Neuronal stem cell (in vitro differentiated cells): ENCODE results near the gene NDRG2.

Experiments used
- DNase-seq: peaks from one replicate; pipeline ENCODE4 v3.0.0-alpha.2; 2013; ENCODE audit warnings: low spot score
- H2AFZ ChIP-seq: one replicate; pipeline ENCODE4 v1.6.1; 2013; ENCODE audit warnings: mild to moderate bottlenecking, low read length, inconsistent platforms
- H2AK5ac ChIP-seq: 2 replicates; pipeline ENCODE4 v1.6.1; 2013; ENCODE audit warnings: low read depth, mild to moderate bottlenecking, inconsistent platforms, low read length, moderate library complexity, mixed read lengths
- H2BK120ac ChIP-seq: 2 replicates; pipeline ENCODE4 v1.6.1; 2013; ENCODE audit warnings: low read depth, mild to moderate bottlenecking, inconsistent platforms, low read length, moderate library complexity, mixed read lengths
- H2BK12ac ChIP-seq: one replicate; pipeline ENCODE4 v1.6.1; 2013; ENCODE audit warnings: low read length, inconsistent platforms
- H2BK15ac ChIP-seq: 2 replicates; pipeline ENCODE4 v1.6.1; 2013; ENCODE audit warnings: mild to moderate bottlenecking, low read length, inconsistent platforms, mixed read lengths
- H2BK5ac ChIP-seq: one replicate; pipeline ENCODE4 v1.6.1; 2013; ENCODE audit warnings: inconsistent platforms, mild to moderate bottlenecking, low read length, moderate library complexity
- H3K14ac ChIP-seq: one replicate; pipeline ENCODE4 v1.6.1; 2013; ENCODE audit warnings: low read length, inconsistent platforms
- H3K18ac ChIP-seq: 2 replicates; pipeline ENCODE4 v1.6.1; 2013; ENCODE audit warnings: low read length, inconsistent platforms
- H3K23ac ChIP-seq: 2 replicates; pipeline ENCODE4 v1.6.1; 2013; ENCODE audit warnings: low read depth, mild to moderate bottlenecking, mixed read lengths, low read length, inconsistent platforms; ENCODE audit not compliant: poor library complexity
- H3K27ac ChIP-seq: replicated peaks from 3 replicates; pipeline ENCODE4 v1.5.1; 2013; ENCODE audit warnings: low read length, inconsistent platforms
- H3K27me3 ChIP-seq, 3 experiments: 2 replicates each; pipeline ENCODE4 v1.6.1; 2013; ENCODE audit warnings: low read length in 3 of 3, mild to moderate bottlenecking in 2 of 3, inconsistent platforms in 1 of 3, low read depth in 1 of 3, mixed read lengths in 1 of 3, moderate library complexity in 1 of 3; ENCODE audit not compliant: control insufficient read depth in 3 of 3, insufficient read depth in 3 of 3
- H3K36me3 ChIP-seq, 2 donors: replicated peaks in 1 of 2; 2 replicates each; pipeline ENCODE4 v1.6.1; 2013; ENCODE audit warnings: low read length in 2 of 2; ENCODE audit not compliant: control insufficient read depth in 2 of 2, insufficient read depth in 2 of 2
- H3K4ac ChIP-seq: 2 replicates; pipeline ENCODE4 v1.6.1; 2013; ENCODE audit warnings: inconsistent platforms, mild to moderate bottlenecking, low read length, moderate library complexity
- H3K4me1 ChIP-seq, 2 donors: 1 replicate in 1 of 2; 2 replicates in 1 of 2; pipeline ENCODE4 v1.6.1; 2013; ENCODE audit warnings: low read length in 2 of 2, low read depth in 1 of 2; ENCODE audit not compliant: control insufficient read depth in 2 of 2, insufficient read depth in 1 of 2
- H3K4me2 ChIP-seq: one replicate; pipeline ENCODE4 v1.6.1; 2013; ENCODE audit warnings: mild to moderate bottlenecking, low read length, inconsistent platforms; ENCODE audit not compliant: insufficient read depth, poor library complexity, severe bottlenecking
- H3K4me3 ChIP-seq, 2 donors: 2 replicates each; pipeline ENCODE4 v1.5.1; 2013; ENCODE audit warnings: low read length in 2 of 2, mild to moderate bottlenecking in 2 of 2, inconsistent platforms in 1 of 2, moderate library complexity in 1 of 2
- H3K79me1 ChIP-seq: one replicate; pipeline ENCODE4 v1.6.1; 2013; ENCODE audit warnings: low read depth, mild to moderate bottlenecking, inconsistent platforms, low read length, moderate library complexity
- H3K9ac ChIP-seq: one replicate; pipeline ENCODE4 v1.6.1; 2013; ENCODE audit warnings: mild to moderate bottlenecking, low read depth, low read length, inconsistent platforms; ENCODE audit not compliant: poor library complexity
- H3K9me3 ChIP-seq, 2 donors: replicated peaks in 1 of 2; 2 replicates each; pipeline versions ENCODE3 to v1.6.1; 2013; ENCODE audit warnings: low read length in 2 of 2, mild to moderate bottlenecking in 2 of 2, inconsistent platforms in 1 of 2, low read depth in 1 of 2, mixed read lengths in 1 of 2, moderate library complexity in 1 of 2; ENCODE audit not compliant: control insufficient read depth in 2 of 2, insufficient read depth in 1 of 2
- H4K8ac ChIP-seq: one replicate; pipeline ENCODE4 v1.6.1; 2013; ENCODE audit warnings: low read depth, mild to moderate bottlenecking, inconsistent platforms, low read length, moderate library complexity
- H4K91ac ChIP-seq: one replicate; pipeline ENCODE4 v1.6.1; 2013; ENCODE audit warnings: low read length, low read depth, mild to moderate bottlenecking, inconsistent platforms; ENCODE audit not compliant: poor library complexity
- whole genome bisulfite sequencing, 2 donors: extraction: QIAGEN DNeasy Blood & Tissue Kit; methylation state at CpG; one replicate each; pipeline ENCODE4 v1.1.7; 2013; ENCODE audit warnings: missing lambda C conversion rate in 2 of 2, mixed read lengths in 1 of 2; ENCODE audit not compliant: insufficient read length in 2 of 2, insufficient replicate concordance in 1 of 2; ENCODE audit errors: extremely low coverage in 2 of 2; 5-methylcytosine and 5-hydroxymethylcytosine counted together

The NDRG2 gene

DNA sequence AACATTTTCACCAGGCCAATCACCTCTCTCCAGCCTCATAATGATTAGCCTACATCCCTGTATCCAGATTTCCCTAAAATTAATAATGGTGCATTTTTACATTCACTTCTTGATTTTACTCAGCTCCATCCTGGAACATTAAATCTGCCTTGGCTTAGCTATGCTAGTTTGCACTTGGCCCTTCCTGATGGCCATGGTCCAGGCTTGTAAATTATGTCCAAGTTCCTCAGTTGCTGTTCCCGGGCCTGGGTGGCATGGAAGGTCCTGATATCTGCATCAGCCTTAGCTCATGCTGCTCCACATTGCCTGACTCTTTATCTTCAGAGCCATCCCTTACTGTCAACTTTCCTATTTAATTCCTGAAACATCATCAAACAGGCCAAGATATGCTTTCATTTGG, 46.2 kb downstream of the NDRG2 start:
- Histone ChIP-seq H3K4ac (no peak overlapping the region), H2AK5ac (no peak overlapping the region), H3K9me3 (no peaks in the 10 kb centered on the region), H4K8ac (no peak overlapping the region), H3K18ac (no peak overlapping the region), H3K27ac (no peak overlapping the region), H2AFZ (no peak overlapping the region), H3K4me2 (no peak overlapping the region), H3K23ac (no peak overlapping the region), H2BK12ac (no peak overlapping the region), H3K79me1 (no peaks in the 10 kb centered on the region), H3K27me3 (peaks cover 0 to 22% (median 0%) of the 10 kb centered on the region in 3 experiments), H4K91ac (no peak overlapping the region), H3K4me1 (no peaks in the 10 kb centered on the region), H3K4me3 (no peak overlapping the region), H3K9ac (no peak overlapping the region), H3K14ac (no peak overlapping the region), H3K36me3 (no peaks in the 10 kb centered on the region), H2BK15ac (no peak overlapping the region), H2BK5ac (no peak overlapping the region), H2BK120ac (no peak overlapping the region)
- no peak for DNase-seq
- no CpG with 5 or more reads among the region's 1 CpG for WGBS, 2 donors

- Histone ChIP-seq H4K91ac (no peak overlapping the region), H3K27ac (no peak overlapping the region), H2AK5ac (no peak overlapping the region), H3K4ac (no peak overlapping the region), H2BK12ac (no peak overlapping the region), H3K9me3 (no peaks in the 10 kb centered on the region), H3K4me2 (no peak overlapping the region), H3K23ac (no peak overlapping the region), H3K9ac (no peak overlapping the region), H2AFZ (no peak overlapping the region), H2BK5ac (no peak overlapping the region), H3K4me1 (peaks cover 2 to 3% of the 10 kb centered on the region in 2 donors), H3K36me3 (no peaks in the 10 kb centered on the region), H3K18ac (no peak overlapping the region), H3K79me1 (no peaks in the 10 kb centered on the region), H2BK120ac (no peak overlapping the region), H3K4me3 (no peak overlapping the region), H2BK15ac (no peak overlapping the region), H4K8ac (no peak overlapping the region), H3K14ac (no peak overlapping the region), H3K27me3 (peaks cover 0 to 26% (median 1%) of the 10 kb centered on the region in 3 experiments)
- no peak for DNase-seq
- WGBS, 2 donors: no CpG with 5 or more reads among the region's 1 CpG
Measured at GRCh38 chr14:20976291-20976690, 48.6 kb downstream of the NDRG2 start.

DNA sequence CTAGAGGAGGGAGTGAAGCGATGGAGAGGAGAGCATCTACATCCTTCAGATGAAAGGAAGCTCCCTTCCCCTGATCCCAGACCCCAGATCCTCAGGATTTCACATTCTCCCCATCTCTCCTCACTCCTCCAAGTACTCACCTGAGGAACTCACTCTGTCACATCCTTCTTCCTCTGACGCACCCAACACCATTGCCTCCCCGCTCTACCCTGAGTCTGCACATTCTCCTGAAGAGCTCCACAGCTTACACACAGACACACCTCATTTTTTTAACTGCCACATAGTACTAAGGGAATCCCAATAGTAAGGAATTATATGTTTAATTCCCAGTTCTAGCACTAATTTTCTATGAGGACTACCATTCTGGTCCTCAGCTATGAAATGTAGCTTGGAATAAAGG, 51.4 kb downstream of the NDRG2 start:
- H3K27me3 ChIP-seq: peaks cover 0 to 26% (median 7%) of the 10 kb centered on the region in 3 experiments
- no peak overlapping the region for H2BK120ac ChIP-seq
- H2BK5ac ChIP-seq: no peak overlapping the region
- no peak overlapping the region for H3K4me2 ChIP-seq
- H4K8ac ChIP-seq: no peak overlapping the region
- no peak overlapping the region for H3K18ac ChIP-seq
- H3K4ac ChIP-seq: no peak overlapping the region
- no peak overlapping the region for H2BK15ac ChIP-seq
- no peak overlapping the region for H2BK12ac ChIP-seq
- H2AK5ac ChIP-seq: no peak overlapping the region
- no peak for DNase-seq
- H3K79me1 ChIP-seq: no peaks in the 10 kb centered on the region
- H3K27ac ChIP-seq: no peak overlapping the region
- no peak overlapping the region for H4K91ac ChIP-seq
- H3K23ac ChIP-seq: no peak overlapping the region
- no peaks in the 10 kb centered on the region for H3K36me3 ChIP-seq
- H3K4me1 ChIP-seq: peaks cover 2 to 5% of the 10 kb centered on the region in 2 donors
- no peak overlapping the region for H3K14ac ChIP-seq
- no peaks in the 10 kb centered on the region for H3K9me3 ChIP-seq
- no peak overlapping the region for H3K9ac ChIP-seq
- H3K4me3 ChIP-seq: no peak overlapping the region
- no CpG with 5 or more reads among the region's 3 CpGs for WGBS, 2 donors
- H2AFZ ChIP-seq: no peak overlapping the region

DNA sequence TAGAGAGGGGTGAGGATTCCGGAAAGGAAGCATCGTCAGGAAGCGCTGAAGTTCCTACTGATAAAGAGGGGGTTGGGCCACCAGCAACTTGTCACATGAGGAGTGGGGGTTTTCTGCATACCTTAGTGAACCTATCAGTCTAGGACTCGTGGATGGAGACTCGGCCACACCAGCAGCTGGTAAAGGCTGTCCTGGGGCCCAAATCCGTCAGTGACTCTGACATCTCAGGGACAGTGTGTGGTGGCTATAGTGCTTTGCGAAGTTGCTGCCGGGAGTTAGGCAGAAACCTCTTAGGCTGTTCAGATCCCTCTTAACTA, 53.2 kb downstream of the NDRG2 start:
- Histone ChIP-seq H3K4me2 (peak overlapping the region; percentile 96), H3K9me3 (no peaks in the 10 kb centered on the region), H2BK12ac (no peak overlapping the region), H2BK15ac (no peak overlapping the region), H2BK120ac (no peak overlapping the region), H2BK5ac (no peak overlapping the region), H3K23ac (no peak overlapping the region), H3K27ac (no peak overlapping the region), H3K27me3 (peaks cover 0 to 29% (median 7%) of the 10 kb centered on the region in 3 experiments), H3K36me3 (no peaks in the 10 kb centered on the region), H3K9ac (no peak overlapping the region), H4K91ac (no peak overlapping the region), H3K18ac (peak overlapping the region; percentile 24), H4K8ac (no peak overlapping the region), H3K79me1 (no peaks in the 10 kb centered on the region), H2AK5ac (no peak overlapping the region), H3K4me1 (peaks cover 2 to 5% of the 10 kb centered on the region in 2 donors), H3K4ac (no peak overlapping the region), H3K14ac (no peak overlapping the region), H3K4me3 (peak overlapping the region in 1 of 2 donors; percentile 61), H2AFZ (peak overlapping the region; percentile 98)
- WGBS, 2 donors: no CpG with 5 or more reads among the region's 8 CpGs
- DNase-seq: no peak
